ENCODE data around the gene PAPLN. TPM values are rescaled to one million over a fixed set of nuclear protein-coding genes. Genes with fewer than 3 reads are reported as not detected.

PAPLN gene
- total and polyA plus RNA-seq, 9 of the 15 experiments (the other 6 are each of a cell fraction or from before 2014, with no cell fraction given): 0.43 to 3.5 (median 1.7) TPM

GRCh38 chr14:73227812-73228781, 9.2 kb upstream of the PAPLN start:
- no peak overlapping the region; a peak in 1 of 4 replicates for H3K9ac ChIP-seq (ENCODE audit: insufficient read depth in 1 of 2, low read depth in 2 of 2, low read length in 2 of 2)
- WGBS (ENCODE audit: insufficient coverage, low coverage, missing lambda C conversion rate): 48% methylated on average over 18 of the region's 25 CpGs
- H3K36me3 ChIP-seq (ENCODE audit: control insufficient read depth, insufficient read depth, low read length): no peaks in the 10 kb centered on the region
- peaks cover 5 to 15% of the 10 kb centered on the region in 2 experiments; a peak in 4 of 5 replicates for H3K4me1 ChIP-seq (replicated peaks in 1 of 2; ENCODE audit: control insufficient read depth in 2 of 2, insufficient read depth in 2 of 2, low read length in 2 of 2)
- H4K20me1 ChIP-seq (replicated peaks; ENCODE audit: control insufficient read depth, insufficient read depth, low read length): no peaks in the 10 kb centered on the region
- ChIA-PET POLR2A (no interaction called here), CTCF (ENCODE audit: low intra/inter-chr PET ratio) (no interaction called here)
- no peak for ATAC-seq
- H2AFZ ChIP-seq (ENCODE audit: low read depth, low read length): no peak overlapping the region
- peak; percentile 27 for TF ChIP-seq ATF3 (IDR thresholded peaks at IDR 0.05)
- TF ChIP-seq ATF3 (CRISPR knock-in tag; conservative IDR thresholded peaks at IDR 0.05): no peak
- TF ChIP-seq E2F6 (IDR thresholded peaks at IDR 0.05; ENCODE audit: borderline replicate concordance in 1 of 2, extremely low read depth in 1 of 2, insufficient read depth in 1 of 2, insufficient read length in 1 of 2, low read depth in 1 of 2, low read length in 1 of 2, poor library complexity in 1 of 2, severe bottlenecking in 1 of 2): no peak
- TF ChIP-seq NFIC (IDR thresholded peaks at IDR 0.05): peak; percentile 18; the same call in 1 of the 2 replicates
- TF ChIP-seq TOE1 (IDR thresholded peaks at IDR 0.05; ENCODE audit: borderline replicate concordance): no peak
- TF ChIP-seq TOE1 (CRISPR knock-in tag; IDR thresholded peaks at IDR 0.05; ENCODE audit: borderline replicate concordance, low read depth): no peak
- TF ChIP-seq MITF (IDR thresholded peaks at IDR 0.05): no peak
- H3K4me2 ChIP-seq (ENCODE audit: insufficient read depth, low read length): no peak overlapping the region
- no peak overlapping the region for H3K4me3 ChIP-seq
- H3K9me3 ChIP-seq (replicated peaks; ENCODE audit: control insufficient read depth, insufficient read depth, low read depth, low read length): no peaks in the 10 kb centered on the region
- no peaks in the 10 kb centered on the region for H3K9me1 ChIP-seq (ENCODE audit: control insufficient read depth, insufficient read depth, low read length)
- H3K27me3 ChIP-seq (ENCODE audit: control insufficient read depth in 2 of 2, insufficient read depth in 2 of 2, low read length in 2 of 2): peaks cover 3 to 11% of the 10 kb centered on the region in 2 experiments; a peak in 4 of 5 replicates
- intact Hi-C loops (cut with micrococcal nuclease) (no loop called here), in situ Hi-C loops (cut with MboI) (no loop called here)
- peak in 1 of 4 experiments; percentile 5 for DNase-seq (ENCODE audit: extremely low read depth in 1 of 4, low spot score in 3 of 4)
- H3K79me2 ChIP-seq (ENCODE audit: control insufficient read depth, insufficient read depth, low read length): no peaks in the 10 kb centered on the region
- FAIRE-seq: no peak
- H3K27ac ChIP-seq (ENCODE audit: extremely low read depth, low read depth, low read length): no peak overlapping the region
- no TSS peak for BruUV-seq (replicated peaks)
